HG02763 (cell line): Measurements from ENCODE around the gene PYGO1.
"Not testable (repeated sequence)": the region's sequence is repeated elsewhere in the genome, so short reads cannot be mapped to it uniquely, and the experiment has no call there.

Experiments used
- ATAC-seq: cut with Tn5 transposase; IDR thresholded peaks from one replicate; pipeline ENCODE4 v1.9.1; 2021; ENCODE audit warnings: mild to moderate bottlenecking, moderate library complexity; ENCODE audit not compliant: unreplicated experiment

The PYGO1 gene

GRCh38 chr15:55513621-55514413 is 74.3 kb downstream of the PYGO1 start:
- not testable (repeated sequence) for ATAC-seq

- ATAC-seq: no peak
These were observed 75.0 kb downstream of the PYGO1 start for GRCh38 chr15:55513152-55513551.

GRCh38 chr15:55507567-55507966 is 80.6 kb downstream of the PYGO1 start:
- no peak for ATAC-seq

- ATAC-seq: not testable (repeated sequence)
These were observed 82.7 kb downstream of the PYGO1 start for GRCh38 chr15:55505407-55505806.

GRCh38 chr15:55499151-55499550 is 89.0 kb downstream of the PYGO1 start:
- ATAC-seq: no peak

- ATAC-seq: peak; percentile 100
These were observed 89.8 kb downstream of the PYGO1 start for GRCh38 chr15:55498109-55498938.

GRCh38 chr15:55496716-55497115 is 91.4 kb downstream of the PYGO1 start:
- no peak for ATAC-seq

GRCh38 chr15:55494931-55495330 is 93.2 kb downstream of the PYGO1 start:
- no peak for ATAC-seq

GRCh38 chr15:55488952-55489600 is 99.1 kb downstream of the PYGO1 start:
- ATAC-seq: not testable (repeated sequence)
